Measurements from ENCODE around the gene ENOSF1. TPM values are rescaled to one million over a fixed set of nuclear protein-coding genes. Genes with fewer than 3 reads are reported as not detected.

The ENOSF1 gene
- total RNA-seq, 1 donor: 49.5 TPM

- TF ChIP-seq CTCF (IDR thresholded peaks at IDR 0.05; ENCODE audit: insufficient read depth, low read length): no peak
- no peak for DNase-seq (ENCODE audit: low read depth)
- no peak overlapping the region for H3K4me3 ChIP-seq (ENCODE audit: low read depth, low read length)
Measured at GRCh38 chr18:631560-631959, 80.9 kb downstream of the ENOSF1 start.

- peak; percentile 33 for TF ChIP-seq CTCF (IDR thresholded peaks at IDR 0.05; ENCODE audit: insufficient read depth, low read length)
- H3K4me3 ChIP-seq (ENCODE audit: low read depth, low read length): no peak overlapping the region
- no peak for DNase-seq (ENCODE audit: low read depth)
Measured at GRCh38 chr18:629269-630150, 82.9 kb downstream of the ENOSF1 start.

GRCh38 chr18:627231-627630 lies 85.2 kb downstream of the ENOSF1 start:
- no peak for TF ChIP-seq CTCF (IDR thresholded peaks at IDR 0.05; ENCODE audit: insufficient read depth, low read length)
- DNase-seq (ENCODE audit: low read depth): peak; percentile 64
- H3K4me3 ChIP-seq (ENCODE audit: low read depth, low read length): no peak overlapping the region

- H3K4me3 ChIP-seq (ENCODE audit: low read depth, low read length): no peak overlapping the region
- peak; percentile 83 for TF ChIP-seq CTCF (IDR thresholded peaks at IDR 0.05; ENCODE audit: insufficient read depth, low read length)
Measured at GRCh38 chr18:623761-624620, 88.4 kb downstream of the ENOSF1 start.

GRCh38 chr18:622289-622688 lies 90.1 kb downstream of the ENOSF1 start:
- DNase-seq (ENCODE audit: low read depth): no peak
- TF ChIP-seq CTCF (IDR thresholded peaks at IDR 0.05; ENCODE audit: insufficient read depth, low read length): no peak
- H3K4me3 ChIP-seq (ENCODE audit: low read depth, low read length): no peak overlapping the region

More at GRCh38 chr18:623761-624620, 88.4 kb downstream of the ENOSF1 start:
- peak; percentile 87 for DNase-seq (ENCODE audit: low read depth)

- no peak for TF ChIP-seq CTCF (IDR thresholded peaks at IDR 0.05; ENCODE audit: insufficient read depth, low read length)
- no peak overlapping the region for H3K4me3 ChIP-seq (ENCODE audit: low read depth, low read length)
- DNase-seq (ENCODE audit: low read depth): peak; percentile 68
Measured at GRCh38 chr18:621291-622043, 91.0 kb downstream of the ENOSF1 start.
